Stimulated activated naive CD8-positive, alpha-beta T cell treated with anti-CD3 and anti-CD28 coated beads, Interleukin-15, Interleukin-2, amounts not matched to agents 100 ng/mL and 50 ng/mL, for 24 hours (primary cell): ENCODE results near the gene PRDM16.

Source experiments
- H3K27ac Mint-ChIP-seq: one replicate; pipeline ENCODE4 v1.8.0; 2021; ENCODE audit warnings: mild to moderate bottlenecking, mixed read lengths
- H3K27me3 Mint-ChIP-seq: one replicate; pipeline ENCODE4 v1.8.0; 2021; ENCODE audit warnings: mixed read lengths
- H3K36me3 Mint-ChIP-seq: one replicate; pipeline ENCODE4 v1.8.0; 2021; ENCODE audit warnings: low read depth, mixed read lengths
- H3K4me1 Mint-ChIP-seq: one replicate; pipeline ENCODE4 v1.8.0; 2021; ENCODE audit warnings: low read depth, mixed read lengths
- H3K4me3 Mint-ChIP-seq: one replicate; pipeline ENCODE4 v1.8.0; 2021; ENCODE audit warnings: mild to moderate bottlenecking, mixed read lengths
- H3K9me3 Mint-ChIP-seq: one replicate; pipeline ENCODE4 v1.8.0; 2021; ENCODE audit warnings: mixed read lengths

Gene PRDM16

GRCh38 chr1:3142751-3143150, 73.7 kb downstream of the PRDM16 start:
- Mint-ChIP-seq H3K4me1 (no peaks in the 10 kb centered on the region), H3K27ac (no peak overlapping the region), H3K27me3 (no peaks in the 10 kb centered on the region), H3K9me3 (no peaks in the 10 kb centered on the region), H3K36me3 (no peaks in the 10 kb centered on the region), H3K4me3 (no peak overlapping the region)

GRCh38 chr1:3145532-3146325, 76.7 kb downstream of the PRDM16 start:
- H3K9me3 Mint-ChIP-seq = no peaks in the 10 kb centered on the region
- H3K36me3 Mint-ChIP-seq = no peaks in the 10 kb centered on the region
- H3K4me3 Mint-ChIP-seq = no peak overlapping the region
- no peaks in the 10 kb centered on the region for H3K27me3 Mint-ChIP-seq
- H3K27ac Mint-ChIP-seq = no peak overlapping the region
- H3K4me1 Mint-ChIP-seq = no peaks in the 10 kb centered on the region

GRCh38 chr1:3146458-3146857, 77.5 kb downstream of the PRDM16 start:
- H3K4me3 Mint-ChIP-seq = no peak overlapping the region
- no peaks in the 10 kb centered on the region for H3K4me1 Mint-ChIP-seq
- H3K27ac Mint-ChIP-seq = no peak overlapping the region
- H3K9me3 Mint-ChIP-seq = no peaks in the 10 kb centered on the region
- no peaks in the 10 kb centered on the region for H3K36me3 Mint-ChIP-seq
- no peaks in the 10 kb centered on the region for H3K27me3 Mint-ChIP-seq

GRCh38 chr1:3146907-3147306, 77.9 kb downstream of the PRDM16 start:
- H3K27me3 Mint-ChIP-seq = no peaks in the 10 kb centered on the region
- H3K4me3 Mint-ChIP-seq = no peak overlapping the region
- H3K9me3 Mint-ChIP-seq = no peaks in the 10 kb centered on the region
- H3K4me1 Mint-ChIP-seq = no peaks in the 10 kb centered on the region
- H3K27ac Mint-ChIP-seq = no peak overlapping the region
- H3K36me3 Mint-ChIP-seq = no peaks in the 10 kb centered on the region

GRCh38 chr1:3148171-3148570, 79.2 kb downstream of the PRDM16 start:
- Mint-ChIP-seq H3K36me3 (no peaks in the 10 kb centered on the region), H3K27ac (no peak overlapping the region), H3K4me1 (no peaks in the 10 kb centered on the region), H3K4me3 (no peak overlapping the region), H3K27me3 (no peaks in the 10 kb centered on the region), H3K9me3 (no peaks in the 10 kb centered on the region)

- Mint-ChIP-seq H3K4me3 (no peak overlapping the region), H3K27ac (no peak overlapping the region), H3K9me3 (no peaks in the 10 kb centered on the region), H3K27me3 (no peaks in the 10 kb centered on the region), H3K36me3 (no peaks in the 10 kb centered on the region), H3K4me1 (no peaks in the 10 kb centered on the region)
These were observed 80.3 kb downstream of the PRDM16 start for GRCh38 chr1:3149277-3149676.

GRCh38 chr1:3151456-3151855, 82.5 kb downstream of the PRDM16 start:
- H3K27ac Mint-ChIP-seq = no peak overlapping the region
- H3K4me3 Mint-ChIP-seq = no peak overlapping the region
- H3K9me3 Mint-ChIP-seq = no peaks in the 10 kb centered on the region
- H3K36me3 Mint-ChIP-seq = no peaks in the 10 kb centered on the region
- peaks cover 11% of the 10 kb centered on the region for H3K27me3 Mint-ChIP-seq
- H3K4me1 Mint-ChIP-seq = no peaks in the 10 kb centered on the region

GRCh38 chr1:3152143-3152542, 83.1 kb downstream of the PRDM16 start:
- no peaks in the 10 kb centered on the region for H3K9me3 Mint-ChIP-seq
- no peaks in the 10 kb centered on the region for H3K36me3 Mint-ChIP-seq
- no peaks in the 10 kb centered on the region for H3K4me1 Mint-ChIP-seq
- H3K4me3 Mint-ChIP-seq = no peak overlapping the region
- peaks cover 13% of the 10 kb centered on the region for H3K27me3 Mint-ChIP-seq
- no peak overlapping the region for H3K27ac Mint-ChIP-seq

- no peaks in the 10 kb centered on the region for H3K4me1 Mint-ChIP-seq
- H3K27me3 Mint-ChIP-seq = peaks cover 20% of the 10 kb centered on the region
- H3K36me3 Mint-ChIP-seq = no peaks in the 10 kb centered on the region
- H3K4me3 Mint-ChIP-seq = no peak overlapping the region
- no peaks in the 10 kb centered on the region for H3K9me3 Mint-ChIP-seq
- H3K27ac Mint-ChIP-seq = no peak overlapping the region
These were observed 84.2 kb downstream of the PRDM16 start for GRCh38 chr1:3153197-3153596.

- H3K27ac Mint-ChIP-seq = no peak overlapping the region
- no peaks in the 10 kb centered on the region for H3K36me3 Mint-ChIP-seq
- peaks cover 20% of the 10 kb centered on the region for H3K27me3 Mint-ChIP-seq
- H3K4me3 Mint-ChIP-seq = no peak overlapping the region
- no peaks in the 10 kb centered on the region for H3K4me1 Mint-ChIP-seq
- H3K9me3 Mint-ChIP-seq = no peaks in the 10 kb centered on the region
These were observed 85.1 kb downstream of the PRDM16 start for GRCh38 chr1:3153902-3154795.

GRCh38 chr1:3155056-3155925, 86.3 kb downstream of the PRDM16 start:
- no peak overlapping the region for H3K4me3 Mint-ChIP-seq
- no peak overlapping the region for H3K27ac Mint-ChIP-seq
- no peaks in the 10 kb centered on the region for H3K4me1 Mint-ChIP-seq
- no peaks in the 10 kb centered on the region for H3K36me3 Mint-ChIP-seq
- H3K9me3 Mint-ChIP-seq = no peaks in the 10 kb centered on the region
- peaks cover 23% of the 10 kb centered on the region for H3K27me3 Mint-ChIP-seq

- Mint-ChIP-seq H3K4me3 (no peak overlapping the region), H3K27ac (no peak overlapping the region), H3K27me3 (peaks cover 24% of the 10 kb centered on the region), H3K4me1 (no peaks in the 10 kb centered on the region), H3K9me3 (no peaks in the 10 kb centered on the region), H3K36me3 (no peaks in the 10 kb centered on the region)
These were observed 86.9 kb downstream of the PRDM16 start for GRCh38 chr1:3155926-3156220.

- H3K27ac Mint-ChIP-seq = no peak overlapping the region
- H3K27me3 Mint-ChIP-seq = peaks cover 25% of the 10 kb centered on the region
These were observed 87.9 kb downstream of the PRDM16 start for GRCh38 chr1:3156936-3157335.

GRCh38 chr1:3158347-3158746, 89.3 kb downstream of the PRDM16 start:
- Mint-ChIP-seq H3K27me3 (peaks cover 30% of the 10 kb centered on the region), H3K4me1 (no peaks in the 10 kb centered on the region), H3K36me3 (no peaks in the 10 kb centered on the region), H3K27ac (no peak overlapping the region), H3K9me3 (no peaks in the 10 kb centered on the region), H3K4me3 (no peak overlapping the region)

More at GRCh38 chr1:3156936-3157335, 87.9 kb downstream of the PRDM16 start:
- no peaks in the 10 kb centered on the region for H3K36me3 Mint-ChIP-seq
- no peak overlapping the region for H3K4me3 Mint-ChIP-seq
- H3K4me1 Mint-ChIP-seq = no peaks in the 10 kb centered on the region
- H3K9me3 Mint-ChIP-seq = no peaks in the 10 kb centered on the region

- no peaks in the 10 kb centered on the region for H3K9me3 Mint-ChIP-seq
- H3K27ac Mint-ChIP-seq = no peak overlapping the region
- H3K36me3 Mint-ChIP-seq = no peaks in the 10 kb centered on the region
- no peak overlapping the region for H3K4me3 Mint-ChIP-seq
- no peaks in the 10 kb centered on the region for H3K4me1 Mint-ChIP-seq
- peaks cover 30% of the 10 kb centered on the region for H3K27me3 Mint-ChIP-seq
These were observed 90.1 kb downstream of the PRDM16 start for GRCh38 chr1:3159121-3159520.
